Right atrium auricular region (tissue), 2 donors: ENCODE data around the gene TMEM59. TPM values are rescaled to one million over a fixed set of nuclear protein-coding genes. Genes with fewer than 3 reads are reported as not detected.
"Not testable (repeated sequence)": the region's sequence is repeated elsewhere in the genome, so short reads cannot be mapped to it uniquely, and the experiment has no call there.

Experiments used
- DNase-seq: peaks from one replicate; pipeline ENCODE4 v3.0.0-alpha.2; 2019; ENCODE audit warnings: low spot score
- H3K27ac ChIP-seq, 2 donors: fragments of 200-600 bp; sonication (generic); 1 replicate in 1 of 2; 2 replicates in 1 of 2; pipeline ENCODE4 v1.5.1; 2016 to 2019
- H3K27me3 ChIP-seq, 2 donors: fragments of 200-600 bp; sonication (generic); one replicate each; pipeline versions ENCODE4 v1.5.1 to v1.6.0; 2017 to 2019
- H3K36me3 ChIP-seq: fragments of 200-600 bp; sonication (generic); one replicate; pipeline ENCODE4 v1.5.1; 2016
- H3K4me1 ChIP-seq, 2 donors: fragments of 200-600 bp; sonication (generic); one replicate each; pipeline versions ENCODE4 v1.5.1 to v1.6.0; 2017 to 2019
- H3K4me3 ChIP-seq, 2 donors: fragments of 200-600 bp; sonication (generic); 1 replicate in 1 of 2; 2 replicates in 1 of 2; pipeline ENCODE4 v1.5.1; 2017 to 2019; ENCODE audit warnings: mild to moderate bottlenecking in 1 of 2, moderate library complexity in 1 of 2
- H3K9me3 ChIP-seq, 2 donors: fragments of 200-600 bp; sonication (generic); one replicate each; pipeline ENCODE4 v1.5.1; 2019
- CTCF ChIP-seq, 2 donors: fragments of 200-600 bp; sonication (generic); IDR thresholded peaks; one replicate each; pipeline ENCODE4 v1.5.1; 2019; ENCODE audit warnings: antibody characterized with exemption in 2 of 2
- total RNA-seq, 2 donors: library from RNA; depleted of rRNA; stranded (reverse); fragments of >200 nt; gene quantifications; one replicate each; pipeline ENCODE4 v1.1.0, GENCODE V29; 2016

TMEM59 gene
- total RNA-seq, 2 donors from 2014 or later: 277 to 390 TPM

- no peak for TF ChIP-seq CTCF (IDR thresholded peaks at IDR 0.05)
- DNase-seq: no peak
- H3K9me3 ChIP-seq: no peaks in the 10 kb centered on the region
- no peak overlapping the region for H3K4me3 ChIP-seq
- no peak overlapping the region for H3K27ac ChIP-seq
- H3K36me3 ChIP-seq: peaks cover 89% of the 10 kb centered on the region
- no peaks in the 10 kb centered on the region for H3K4me1 ChIP-seq
- no peaks in the 10 kb centered on the region for H3K27me3 ChIP-seq
Measured at GRCh38 chr1:54037476-54037875, 15.5 kb downstream of the TMEM59 start.

- Histone ChIP-seq H3K9me3 (no peaks in the 10 kb centered on the region), H3K4me3 (no peak overlapping the region), H3K36me3 (peaks cover 33% of the 10 kb centered on the region), H3K27me3 (no peaks in the 10 kb centered on the region), H3K4me1 (peaks cover 0 to 13% of the 10 kb centered on the region in 2 donors), H3K27ac (no peak overlapping the region)
- no peak for TF ChIP-seq CTCF (IDR thresholded peaks at IDR 0.05)
- no peak for DNase-seq
Measured at GRCh38 chr1:54028306-54029251, 24.4 kb downstream of the TMEM59 start.

- Histone ChIP-seq H3K4me3 (no peak overlapping the region), H3K36me3 (peaks cover 30% of the 10 kb centered on the region), H3K9me3 (no peaks in the 10 kb centered on the region), H3K4me1 (peaks cover 0 to 13% of the 10 kb centered on the region in 2 donors), H3K27me3 (no peaks in the 10 kb centered on the region), H3K27ac (no peak overlapping the region)
- no peak for DNase-seq
- no peak for TF ChIP-seq CTCF (IDR thresholded peaks at IDR 0.05)
Measured at GRCh38 chr1:54027848-54028247, 25.2 kb downstream of the TMEM59 start.

- not testable (repeated sequence) for H3K36me3 ChIP-seq, H3K27me3 ChIP-seq, H3K4me3 ChIP-seq, H3K27ac ChIP-seq, DNase-seq, H3K9me3 ChIP-seq
- peaks cover 0 to 13% of the 10 kb centered on the region in 2 donors for H3K4me1 ChIP-seq
Measured at GRCh38 chr1:54024811-54025210, 28.2 kb downstream of the TMEM59 start.

GRCh38 chr1:54024358-54024757 is 28.6 kb downstream of the TMEM59 start:
- no peak for DNase-seq
- TF ChIP-seq CTCF (IDR thresholded peaks at IDR 0.05): no peak
- Histone ChIP-seq H3K27me3 (no peaks in the 10 kb centered on the region), H3K9me3 (no peaks in the 10 kb centered on the region), H3K4me1 (peaks cover 0 to 13% of the 10 kb centered on the region in 2 donors), H3K4me3 (no peak overlapping the region), H3K36me3 (no peaks in the 10 kb centered on the region), H3K27ac (no peak overlapping the region)

- H3K4me3 ChIP-seq, DNase-seq, H3K27me3 ChIP-seq: not testable (repeated sequence)
Measured at GRCh38 chr1:54019562-54020176, 33.3 kb downstream of the TMEM59 start.

More at GRCh38 chr1:54019562-54020176, 33.3 kb downstream of the TMEM59 start:
- not testable (repeated sequence) for H3K36me3 ChIP-seq, H3K4me1 ChIP-seq, H3K9me3 ChIP-seq, H3K27ac ChIP-seq
